ENCODE measurements around the gene MEI1. TPM values are rescaled to one million over a fixed set of nuclear protein-coding genes. Genes with fewer than 3 reads are reported as not detected.

The MEI1 gene
- total and polyA plus RNA-seq, 2 of the 4 experiments (the other 2 are of a cell fraction), result 0.90 to 2.6 TPM

- no peak overlapping the region for H2BK5ac ChIP-seq (ENCODE audit: low read depth, low read length, poor library complexity, severe bottlenecking)
- no peak overlapping the region for H3K9ac ChIP-seq (ENCODE audit: low read depth, low read length)
- no peak overlapping the region for H3K4me3 ChIP-seq (ENCODE audit: insufficient read depth, low read depth, low read length)
- no CpG with 5 or more reads among the region's 3 CpGs for WGBS, 2 experiments (ENCODE audit: extremely low coverage in 2 of 2, insufficient read length in 1 of 2)
- H2AFZ ChIP-seq (replicated peaks; ENCODE audit: low read length, poor library complexity), result no peak overlapping the region
- H3K4me1 ChIP-seq (ENCODE audit: control insufficient read depth, insufficient read depth, low read length), result peaks cover 3% of the 10 kb centered on the region; the same call in 1 of the 2 replicates
- H3K27ac ChIP-seq (ENCODE audit: insufficient read depth, low read length), result no peak overlapping the region
- H3K27me3 ChIP-seq (ENCODE audit: control insufficient read depth, insufficient read depth, low read length), result no peaks in the 10 kb centered on the region
- H2AK9ac ChIP-seq (replicated peaks; ENCODE audit: low read depth, low read length, poor library complexity), result no peak overlapping the region
- H4K20me1 ChIP-seq (ENCODE audit: insufficient read depth, low read length), result peaks cover 59% of the 10 kb centered on the region; the same call in 1 of the 2 replicates
- peak overlapping the region; percentile 61; the same call in 1 of the 2 replicates for H3K23ac ChIP-seq (ENCODE audit: low read depth, low read length)
- H3K4me2 ChIP-seq (ENCODE audit: low read depth, low read length), result no peak overlapping the region
- dilution Hi-C loops (cut with HindIII; ENCODE audit: low sequenced_read_pairs, unreplicated experiment) (no loop called here), intact Hi-C loops (cut with micrococcal nuclease) (no loop called here), in situ Hi-C loops (cut with MboI; ENCODE audit: low sequenced_read_pairs) (no loop called here)
- H4K91ac ChIP-seq (ENCODE audit: insufficient read depth, low read depth, low read length), result no peak overlapping the region
- no peak overlapping the region for H2BK120ac ChIP-seq (ENCODE audit: low read depth, low read length)
- ATAC-seq (ENCODE audit: low read depth) (no peak), DNase-seq (no peak)
- H2BK15ac ChIP-seq (ENCODE audit: low read depth, low read length), result no peak overlapping the region
- no peak overlapping the region for H2AK5ac ChIP-seq (ENCODE audit: low read depth, low read length)
- ChIA-PET POLR2A (ENCODE audit: unreplicated experiment) (no interaction called here), CTCF (interaction anchor here (0.6 to 0.7 kb wide), 2 partner anchors 290 to 578 kb away, joined by 3 read pairs; no protein-coding TSS in a partner anchor)
- no peak overlapping the region for H2BK20ac ChIP-seq (ENCODE audit: low read depth, low read length)
- TF ChIP-seq BHLHE40 (IDR thresholded peaks at IDR 0.05; ENCODE audit: low read depth, low read length), result no peak
- H3K56ac ChIP-seq (ENCODE audit: extremely low read depth, insufficient read depth, low read length), result no peak overlapping the region
- no peak overlapping the region for H3K4ac ChIP-seq (ENCODE audit: low read depth, low read length)
- no TSS peak for BruUV-seq (replicated peaks)
- no peak overlapping the region for H4K5ac ChIP-seq (ENCODE audit: low read depth, low read length)
- 0 out of 2 replicates have a peak, but pooled peaks cover 2% of the 10 kb centered on the region for H3K36me3 ChIP-seq (ENCODE audit: control insufficient read depth, insufficient read depth, low read length)
- no peak overlapping the region for H4K8ac ChIP-seq (ENCODE audit: low read depth in 2 of 2, low read length in 2 of 2)
- H3K14ac ChIP-seq (replicated peaks; ENCODE audit: low read depth, low read length), result no peak overlapping the region
- peaks cover 14% of the 10 kb centered on the region for H3K9me1 ChIP-seq (ENCODE audit: insufficient read depth, low read length)
- no peaks in the 10 kb centered on the region for H3K9me3 ChIP-seq (ENCODE audit: control insufficient read depth, insufficient read depth, low read length)
- H3K18ac ChIP-seq (ENCODE audit: low read depth, low read length), result no peak overlapping the region
- peaks cover 39 to 86% of the 10 kb centered on the region in 2 experiments for H3K79me1 ChIP-seq (ENCODE audit: low read depth in 1 of 2, low read length in 2 of 2)
Observed at GRCh38 chr22:41844513-41844912, 145.2 kb downstream of the MEI1 start.
